Neural progenitor cell (in vitro differentiated cells): ENCODE results near the gene ABTB1. TPM values are rescaled to one million over a fixed set of nuclear protein-coding genes. Genes with fewer than 3 reads are reported as not detected.

Source experiments
- DNase-seq: peaks from one replicate; pipeline ENCODE4 v3.0.0-alpha.2; 2016; ENCODE audit warnings: low spot score
- H2AFZ ChIP-seq: fragments of 200-600 bp; sonication (generic); replicated peaks from 2 replicates; pipeline ENCODE4 v1.6.1; 2016; ENCODE audit warnings: antibody characterized with exemption
- H3F3A ChIP-seq: fragments of 200-600 bp; sonication (generic); 2 replicates; pipeline ENCODE4 v1.6.1; 2016; ENCODE audit warnings: antibody characterized with exemption, low read depth
- H3K27ac ChIP-seq: fragments of 200-600 bp; sonication (generic); 2 replicates; pipeline ENCODE4 v1.5.1; 2016; ENCODE audit warnings: mild to moderate bottlenecking
- H3K27me3 ChIP-seq: fragments of 200-600 bp; sonication (generic); 2 replicates; pipeline ENCODE4 v1.6.1; 2016; ENCODE audit warnings: mild to moderate bottlenecking, moderate library complexity
- H3K36me3 ChIP-seq: fragments of 200-600 bp; sonication (generic); 2 replicates; pipeline ENCODE4 v1.5.1; 2016
- H3K4me1 ChIP-seq: fragments of 200-600 bp; sonication (generic); 2 replicates; pipeline ENCODE4 v1.6.1; 2016; ENCODE audit warnings: mixed run types
- H3K4me2 ChIP-seq: fragments of 200-600 bp; sonication (generic); 2 replicates; pipeline ENCODE4 v1.6.1; 2016
- H3K4me3 ChIP-seq: fragments of 200-600 bp; sonication (generic); 2 replicates; pipeline ENCODE4 v1.5.1; 2016
- H3K79me2 ChIP-seq: fragments of 200-600 bp; sonication (generic); 2 replicates; pipeline ENCODE4 v1.6.1; 2016; ENCODE audit warnings: low read depth
- H3K9ac ChIP-seq: fragments of 200-600 bp; sonication (generic); 2 replicates; pipeline ENCODE4 v1.6.1; 2016
- H3K9me3 ChIP-seq: fragments of 200-600 bp; sonication (generic); 2 replicates; pipeline ENCODE4 v1.5.1; 2016; ENCODE audit warnings: low read depth
- H4K20me1 ChIP-seq: fragments of 200-600 bp; sonication (generic); 2 replicates; pipeline ENCODE4 v1.6.1; 2016; ENCODE audit warnings: low read depth
- H3K27ac Mint-ChIP-seq: 3 replicates; pipeline ENCODE4 v1.8.0; 2021; ENCODE audit warnings: mixed read lengths
- H3K27me3 Mint-ChIP-seq: 2 replicates; pipeline ENCODE4 v1.8.0; 2022; ENCODE audit warnings: low read depth, mild to moderate bottlenecking, inconsistent platforms, moderate library complexity, mixed read lengths; ENCODE audit not compliant: insufficient read depth
- H3K36me3 Mint-ChIP-seq: 3 replicates; pipeline ENCODE4 v1.8.0; 2021; ENCODE audit warnings: mixed read lengths
- H3K4me1 Mint-ChIP-seq: 3 replicates; pipeline ENCODE4 v1.8.0; 2021; ENCODE audit warnings: mixed read lengths
- H3K4me3 Mint-ChIP-seq: 3 replicates; pipeline ENCODE4 v1.8.0; 2021; ENCODE audit warnings: mild to moderate bottlenecking, moderate library complexity, mixed read lengths
- H3K9me3 Mint-ChIP-seq: 3 replicates; pipeline ENCODE4 v1.8.0; 2020; ENCODE audit warnings: mixed read lengths
- CTCF ChIP-seq: fragments of 200-600 bp; sonication (generic); IDR thresholded peaks from 2 replicates; pipeline ENCODE4 v1.5.1; 2017; ENCODE audit warnings: antibody characterized with exemption, mild to moderate bottlenecking
- EZH2 ChIP-seq: fragments of 200-600 bp; sonication (generic); IDR thresholded peaks from 2 replicates; pipeline ENCODE4 v1.6.1; 2017; ENCODE audit warnings: antibody characterized with exemption, mild to moderate bottlenecking, moderate library complexity
- EZH2phosphoT487 ChIP-seq: fragments of 200-600 bp; sonication (generic); IDR thresholded peaks from 2 replicates; pipeline ENCODE4 v1.6.1; 2017; ENCODE audit warnings: antibody characterized with exemption
- total RNA-seq: library from RNA; depleted of rRNA; stranded (reverse); fragments of >200 nt; gene quantifications from 2 replicates; pipeline ENCODE4 v1.2.3, GENCODE V29; 2015; ENCODE audit warnings: low replicate concordance

The ABTB1 gene
- total RNA-seq, 1 donor from 2014 or later, result 2.4 TPM

- Histone ChIP-seq H3K9me3 (no peaks in the 10 kb centered on the region), H3F3A (no peaks in the 10 kb centered on the region), H3K4me2 (no peak overlapping the region), H3K9ac (no peak overlapping the region), H3K36me3 (no peaks in the 10 kb centered on the region), H2AFZ (no peak overlapping the region), H3K27ac (no peak overlapping the region), H3K79me2 (no peaks in the 10 kb centered on the region), H3K4me3 (no peak overlapping the region), H3K4me1 (peaks cover 11% of the 10 kb centered on the region), H4K20me1 (peaks cover 12% of the 10 kb centered on the region), H3K27me3 (no peaks in the 10 kb centered on the region)
- Mint-ChIP-seq H3K36me3 (peaks cover 2% of the 10 kb centered on the region), H3K9me3 (no peaks in the 10 kb centered on the region), H3K27ac (no peak overlapping the region), H3K4me1 (peaks cover 11% of the 10 kb centered on the region), H3K27me3 (no peaks in the 10 kb centered on the region), H3K4me3 (no peak overlapping the region)
- no peak for DNase-seq
- no peak for TF ChIP-seq EZH2
- no peak for TF ChIP-seq EZH2phosphoT487
- TF ChIP-seq CTCF, result no peak
Measured at GRCh38 chr3:127637546-127637945, 35.2 kb upstream of the ABTB1 start.

GRCh38 chr3:127637971-127638370 is 34.8 kb upstream of the ABTB1 start:
- Histone ChIP-seq H4K20me1 (peaks cover 12% of the 10 kb centered on the region), H3K79me2 (no peaks in the 10 kb centered on the region), H3K9me3 (no peaks in the 10 kb centered on the region), H3K4me1 (peaks cover 7% of the 10 kb centered on the region), H3F3A (no peaks in the 10 kb centered on the region), H3K27ac (no peak overlapping the region), H3K4me3 (no peak overlapping the region), H3K4me2 (no peak overlapping the region), H2AFZ (no peak overlapping the region), H3K9ac (no peak overlapping the region), H3K36me3 (no peaks in the 10 kb centered on the region), H3K27me3 (no peaks in the 10 kb centered on the region)
- DNase-seq, result no peak
- peaks cover 9% of the 10 kb centered on the region for H3K4me1 Mint-ChIP-seq
- peaks cover 2% of the 10 kb centered on the region for H3K36me3 Mint-ChIP-seq
- no peak overlapping the region for H3K4me3 Mint-ChIP-seq
- TF ChIP-seq CTCF (no peak), EZH2phosphoT487 (no peak), EZH2 (no peak)
- H3K27me3 Mint-ChIP-seq, result no peaks in the 10 kb centered on the region
- H3K9me3 Mint-ChIP-seq, result no peaks in the 10 kb centered on the region
- no peak overlapping the region for H3K27ac Mint-ChIP-seq

- H3K36me3 Mint-ChIP-seq, result peaks cover 2% of the 10 kb centered on the region
- H3K27ac Mint-ChIP-seq, result no peak overlapping the region
Measured at GRCh38 chr3:127639173-127640041, 33.3 kb upstream of the ABTB1 start.

More at GRCh38 chr3:127639173-127640041, 33.3 kb upstream of the ABTB1 start:
- Histone ChIP-seq H3K36me3 (no peaks in the 10 kb centered on the region), H3K9me3 (no peaks in the 10 kb centered on the region), H3F3A (no peaks in the 10 kb centered on the region), H3K4me3 (no peak overlapping the region), H3K79me2 (no peaks in the 10 kb centered on the region), H3K4me1 (no peaks in the 10 kb centered on the region), H3K9ac (no peak overlapping the region), H3K27me3 (no peaks in the 10 kb centered on the region), H3K27ac (no peak overlapping the region), H4K20me1 (peaks cover under 1% of the 10 kb centered on the region), H2AFZ (no peak overlapping the region), H3K4me2 (no peak overlapping the region)
- no peak for TF ChIP-seq EZH2
- no peak for TF ChIP-seq CTCF
- no peak for TF ChIP-seq EZH2phosphoT487
- peaks cover 9% of the 10 kb centered on the region for H3K4me1 Mint-ChIP-seq
- no peaks in the 10 kb centered on the region for H3K9me3 Mint-ChIP-seq
- H3K4me3 Mint-ChIP-seq, result no peak overlapping the region
- no peak for DNase-seq
- H3K27me3 Mint-ChIP-seq, result no peaks in the 10 kb centered on the region
